Measurements from ENCODE around the gene TNFRSF4.

DNA sequence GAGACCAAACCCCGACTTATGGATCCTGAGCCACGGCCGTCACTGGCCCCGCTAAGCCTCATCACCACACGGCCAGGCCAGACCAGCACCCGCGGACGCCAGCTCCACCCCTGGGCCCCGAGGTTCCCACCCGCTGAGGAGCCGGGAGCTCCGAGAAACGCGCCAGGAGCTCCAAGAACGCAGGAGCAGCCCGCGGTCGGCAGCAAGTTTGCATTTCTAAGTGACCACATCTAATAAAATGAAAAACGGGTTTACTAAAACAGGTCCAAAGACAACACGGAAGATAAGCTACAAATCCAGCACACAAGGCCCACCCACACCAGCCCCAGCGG is 40.7 kb upstream of the TNFRSF4 start:
- no peak for TF ChIP-seq EZH2 (IDR thresholded peaks at IDR 0.05; ENCODE audit: borderline replicate concordance, low read depth, low read length, severe bottlenecking)
- TF ChIP-seq, protein P1, sequence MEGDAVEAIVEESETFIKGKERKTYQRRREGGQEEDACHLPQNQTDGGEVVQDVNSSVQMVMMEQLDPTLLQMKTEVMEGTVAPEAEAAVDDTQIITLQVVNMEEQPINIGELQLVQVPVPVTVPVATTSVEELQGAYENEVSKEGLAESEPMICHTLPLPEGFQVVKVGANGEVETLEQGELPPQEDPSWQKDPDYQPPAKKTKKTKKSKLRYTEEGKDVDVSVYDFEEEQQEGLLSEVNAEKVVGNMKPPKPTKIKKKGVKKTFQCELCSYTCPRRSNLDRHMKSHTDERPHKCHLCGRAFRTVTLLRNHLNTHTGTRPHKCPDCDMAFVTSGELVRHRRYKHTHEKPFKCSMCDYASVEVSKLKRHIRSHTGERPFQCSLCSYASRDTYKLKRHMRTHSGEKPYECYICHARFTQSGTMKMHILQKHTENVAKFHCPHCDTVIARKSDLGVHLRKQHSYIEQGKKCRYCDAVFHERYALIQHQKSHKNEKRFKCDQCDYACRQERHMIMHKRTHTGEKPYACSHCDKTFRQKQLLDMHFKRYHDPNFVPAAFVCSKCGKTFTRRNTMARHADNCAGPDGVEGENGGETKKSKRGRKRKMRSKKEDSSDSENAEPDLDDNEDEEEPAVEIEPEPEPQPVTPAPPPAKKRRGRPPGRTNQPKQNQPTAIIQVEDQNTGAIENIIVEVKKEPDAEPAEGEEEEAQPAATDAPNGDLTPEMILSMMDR (IDR thresholded peaks at IDR 0.05; ENCODE audit: borderline replicate concordance, extremely low read depth, low read length, poor library complexity, severe bottlenecking), result no peak

All from DND-41 (cell line).